ENCODE results near the gene ATOSA. TPM values are rescaled to one million over a fixed set of nuclear protein-coding genes. Genes with fewer than 3 reads are reported as not detected.

The ATOSA gene
- total and polyA plus RNA-seq, 2 of the 13 experiments (the other 11 are each of a cell fraction or from before 2014, with no cell fraction given) = 6.6 to 16.3 TPM

DNA sequence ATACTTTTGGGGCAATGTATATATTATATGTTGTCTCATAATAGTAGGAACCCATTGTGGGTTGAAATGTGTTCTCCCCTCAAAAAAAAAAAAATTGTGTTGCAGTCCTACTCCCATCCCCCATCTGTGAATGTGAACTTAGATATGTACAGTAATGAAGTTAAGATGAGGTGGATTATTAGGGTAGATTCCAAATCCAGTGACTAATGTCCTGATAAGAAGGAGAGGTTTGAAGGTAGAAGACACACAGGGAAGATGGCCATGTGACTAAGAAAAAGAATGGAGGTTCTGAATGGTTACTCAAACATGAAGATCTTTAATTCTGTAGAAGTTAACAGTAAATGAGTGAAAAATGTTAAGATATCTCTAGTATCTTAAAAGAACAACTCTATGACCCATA lies 3.0 kb upstream of the ATOSA start:
- intact Hi-C loops (cut with micrococcal nuclease; ENCODE audit: unreplicated experiment) (no loop called here), in situ Hi-C loops (cut with HindIII; ENCODE audit: extremely low pct_ligation_motif_present, low pct_unique_long_range_greater_than_20kb) (no loop called here)
- TF ChIP-seq ATF4 (CRISPR knock-in tag; IDR thresholded peaks at IDR 0.05) = no peak
- TF ChIP-seq TIGD3 (CRISPR knock-in tag; IDR thresholded peaks at IDR 0.05; ENCODE audit: borderline replicate concordance) = no peak
- TF ChIP-seq ZNF136 (CRISPR knock-in tag; IDR thresholded peaks at IDR 0.05; ENCODE audit: low read depth) = no peak
- no peak for TF ChIP-seq SRSF4 (IDR thresholded peaks at IDR 0.05; ENCODE audit: low read depth, low read length, poor library complexity, severe bottlenecking)
- TF ChIP-seq KMT2A (CRISPR knock-in tag; IDR thresholded peaks at IDR 0.05) = no peak
- TF ChIP-seq, protein P1, sequence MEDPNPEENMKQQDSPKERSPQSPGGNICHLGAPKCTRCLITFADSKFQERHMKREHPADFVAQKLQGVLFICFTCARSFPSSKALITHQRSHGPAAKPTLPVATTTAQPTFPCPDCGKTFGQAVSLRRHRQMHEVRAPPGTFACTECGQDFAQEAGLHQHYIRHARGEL (CRISPR knock-in tag; IDR thresholded peaks at IDR 0.05) = no peak
- TF ChIP-seq ZBTB1 (CRISPR knock-in tag; IDR thresholded peaks at IDR 0.05; ENCODE audit: borderline replicate concordance) = no peak
- TF ChIP-seq ZSCAN5A (CRISPR knock-in tag; IDR thresholded peaks at IDR 0.05; ENCODE audit: borderline replicate concordance) = no peak
- no peaks in the 10 kb centered on the region for H4K20me1 ChIP-seq (ENCODE audit: insufficient read depth, low read length)
- ATAC-seq (no peak), DNase-seq (ENCODE audit: low spot score) (no peak), FAIRE-seq (no peak)
- POLR2A ChIA-PET = no interaction called here
- peaks cover 2% of the 10 kb centered on the region for H3K4me1 ChIP-seq (ENCODE audit: insufficient read depth, low read length)
- H3K27ac ChIP-seq (ENCODE audit: extremely low read length, insufficient read depth, low read length) = no peak overlapping the region
- no peak overlapping the region for H2AFZ ChIP-seq (ENCODE audit: low read length)
- CTCF ChIA-PET (ENCODE audit: low intra/inter-chr PET ratio, low total read pairs) = no interaction called here
- H3K27me3 ChIP-seq (ENCODE audit: control insufficient read depth in 1 of 2, insufficient read depth in 2 of 2, low read length in 2 of 2) = no peaks in the 10 kb centered on the region; a peak in 1 of 5 replicates
- no peaks in the 10 kb centered on the region for H3K9me3 ChIP-seq (ENCODE audit: low read length)
- H3K79me2 ChIP-seq (ENCODE audit: insufficient read depth, low read length) = no peaks in the 10 kb centered on the region
- no peak overlapping the region for H3K9ac ChIP-seq (ENCODE audit: insufficient read depth, low read depth, low read length)
- H3K4me3 ChIP-seq (replicated peaks in 1 of 3; ENCODE audit: insufficient read depth in 1 of 3, low read depth in 2 of 3, low read length in 3 of 3) = no peak overlapping the region
- no peaks in the 10 kb centered on the region for H3K36me3 ChIP-seq (replicated peaks in 1 of 2; ENCODE audit: control insufficient read depth in 1 of 2, insufficient read depth in 2 of 2, low read length in 2 of 2)
- H3K4me2 ChIP-seq (ENCODE audit: low read depth, low read length) = no peak overlapping the region
- no TSS peak for BruUV-seq (replicated peaks)

All from HepG2 (cell line).